HepG2 (cell line): ENCODE results near the gene TFB1M. TPM values are rescaled to one million over a fixed set of nuclear protein-coding genes. Genes with fewer than 3 reads are reported as not detected.

Experiments
- ARID5B ChIP-seq: IDR thresholded peaks from 2 replicates; pipeline ENCODE4 v1.4.0; 2020; ENCODE audit warnings: mild to moderate bottlenecking, missing genetic modification reagents
- CREB1 ChIP-seq, 2 experiments: fragments of 450-650 bp in 1 of 2; IDR thresholded peaks; 2 replicates each; pipeline ENCODE4 v1.6.1; 2016 to 2017; ENCODE audit warnings: control low read depth in 1 of 2, mild to moderate bottlenecking in 1 of 2, missing compliant biosample characterization in 1 of 2, missing genetic modification characterization in 1 of 2
- HOXA5 ChIP-seq: sonication (generic); formaldehyde crosslinking; IDR thresholded peaks from 2 replicates; pipeline ENCODE4 v1.4.0; 2020; ENCODE audit warnings: missing genetic modification reagents
- JUN ChIP-seq: sonication (generic); formaldehyde crosslinking; IDR thresholded peaks from 2 replicates; pipeline ENCODE4 v1.4.0; 2020; ENCODE audit warnings: mild to moderate bottlenecking, missing genetic modification reagents
- MTF2 ChIP-seq: sonication (generic); formaldehyde crosslinking; IDR thresholded peaks from 2 replicates; pipeline ENCODE4 v1.5.0; 2020; ENCODE audit warnings: missing genetic modification reagents, borderline replicate concordance
- PRDM10 ChIP-seq: sonication (generic); formaldehyde crosslinking; IDR thresholded peaks from 2 replicates; pipeline ENCODE4 v1.4.0; 2020; ENCODE audit warnings: low read depth, missing genetic modification reagents
- SATB2 ChIP-seq: sonication (generic); formaldehyde crosslinking; IDR thresholded peaks from 2 replicates; pipeline ENCODE4 v1.5.0; 2020; ENCODE audit warnings: missing genetic modification reagents
- ZBTB21 ChIP-seq: sonication (generic); formaldehyde crosslinking; IDR thresholded peaks from 2 replicates; pipeline ENCODE4 v1.4.0; 2020; ENCODE audit warnings: missing genetic modification reagents
- ZNF205 ChIP-seq: IDR thresholded peaks from 2 replicates; pipeline ENCODE4 v1.6.1; 2018; ENCODE audit warnings: missing biosample characterization, missing genetic modification reagents
- ZNF354B ChIP-seq: sonication (generic); formaldehyde crosslinking; IDR thresholded peaks from 2 replicates; pipeline ENCODE4 v1.8.0; 2022; ENCODE audit warnings: mild to moderate bottlenecking, missing genetic modification reagents
- ZNF569 ChIP-seq: sonication (generic); formaldehyde crosslinking; IDR thresholded peaks from 2 replicates; pipeline ENCODE4 v1.5.0; 2020; ENCODE audit warnings: mild to moderate bottlenecking, missing genetic modification reagents, moderate library complexity, borderline replicate concordance
- ZNF619 ChIP-seq: sonication (generic); formaldehyde crosslinking; IDR thresholded peaks from 2 replicates; pipeline ENCODE4 v1.4.0; 2020; ENCODE audit warnings: mild to moderate bottlenecking, missing genetic modification reagents
- ZZZ3 ChIP-seq: sonication (generic); formaldehyde crosslinking; IDR thresholded peaks from 2 replicates; pipeline ENCODE4 v1.4.0; 2020; ENCODE audit warnings: missing genetic modification reagents, mild to moderate bottlenecking, borderline replicate concordance
- polyA plus RNA-seq, 8 experiments: library from polyadenylated mRNA; depleted of rRNA in 3 of 8; stranded (reverse) in 7 of 8; unstranded in 1 of 8; fragments of >200 nt; fragmentation: Illumina TruSeq in 4 of 8; extraction: Trizol in 4 of 8; gene quantifications; 2 replicates each; pipeline versions ENCODE4 v1.2.1 to v1.2.3, GENCODE V29; 2011 to 2016; ENCODE audit warnings: low read depth in 4 of 8, missing spikeins in 1 of 8, mixed read lengths in 1 of 8; ENCODE audit not compliant: insufficient read depth in 1 of 8
- total RNA-seq, 5 experiments: library from RNA; depleted of rRNA; stranded (reverse); fragments of >200 nt; fragmentation: Illumina TruSeq; extraction: Trizol; gene quantifications; 2 replicates each; pipeline ENCODE4 v1.2.3, GENCODE V29; 2016; ENCODE audit warnings: low read depth in 1 of 5
- TF ChIP-seq, protein P1 (sequence below): sonication (generic); formaldehyde crosslinking; IDR thresholded peaks from 2 replicates; pipeline ENCODE4 v1.4.0; 2020; ENCODE audit warnings: missing genetic modification reagents, mild to moderate bottlenecking, borderline replicate concordance
- TF ChIP-seq, protein P2 (sequence below): sonication (generic); formaldehyde crosslinking; IDR thresholded peaks from 2 replicates; pipeline ENCODE4 v1.4.0; 2020; ENCODE audit warnings: missing genetic modification reagents

Gene TFB1M
- total and polyA plus RNA-seq, 2 of the 13 experiments (the other 11 are each of a cell fraction or from before 2014, with no cell fraction given) = 91.4 to 122 TPM

DNA sequence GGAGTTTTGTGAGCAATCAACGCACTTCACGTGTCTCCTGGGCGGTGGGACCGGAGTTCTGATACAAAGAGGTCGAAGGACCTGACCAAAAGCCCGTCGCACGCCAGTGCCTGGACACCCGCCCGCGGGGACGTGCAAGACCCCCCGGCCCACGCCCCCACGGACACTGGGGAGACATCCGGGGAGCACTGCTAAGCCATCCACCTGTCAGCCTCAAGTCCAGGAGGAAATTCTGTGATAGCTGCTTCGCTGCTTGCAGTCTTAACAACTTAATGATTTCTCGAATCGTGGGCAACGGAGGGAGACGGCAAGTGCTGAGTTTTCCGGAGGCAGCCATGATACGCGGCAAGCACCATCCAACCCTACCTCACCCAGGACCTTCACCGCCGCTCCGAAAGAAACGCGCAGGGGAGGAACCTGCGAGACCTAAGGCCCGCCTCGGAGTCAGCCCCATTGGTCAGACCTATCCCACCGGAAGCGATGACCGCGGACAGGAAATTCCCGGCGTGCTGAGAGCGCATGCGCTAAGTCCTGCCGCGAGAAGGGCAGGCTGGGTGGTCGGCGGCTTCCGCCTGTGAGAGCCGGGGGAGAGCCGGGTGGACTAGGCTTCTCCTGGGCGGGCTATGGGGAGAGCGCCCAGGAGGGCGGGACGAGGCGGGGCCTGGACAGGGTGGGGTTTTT lies at the start of gene TFB1M (continued):
- TF ChIP-seq SATB2 (CRISPR knock-in tag) (peak; percentile 57; the same call in 1 of the 2 replicates), MTF2 (CRISPR knock-in tag) (no peak), JUN (CRISPR knock-in tag) (no peak; the same call in none of the 2 replicates), ZNF354B (CRISPR knock-in tag) (no peak), CREB1 (IDR thresholded peaks at IDR 0.05) (peak; percentile 75), CREB1 (CRISPR knock-in tag; IDR thresholded peaks at IDR 0.05) (peak; percentile 75), ZBTB21 (CRISPR knock-in tag) (no peak), ZNF205 (CRISPR knock-in tag) (0 out of 2 replicates have a peak, but pooled peaks have one; percentile 7), HOXA5 (CRISPR knock-in tag) (peak; percentile 53; the same call in 1 of the 2 replicates), PRDM10 (peak; percentile 74; the same call in 1 of the 2 replicates), ZNF569 (CRISPR knock-in tag) (no peak), ZZZ3 (CRISPR knock-in tag) (peak; percentile 65; the same call in 1 of the 2 replicates), ARID5B (no peak), ZNF619 (CRISPR knock-in tag) (peak; percentile 24; the same call in 1 of the 2 replicates)
- TF ChIP-seq, protein P1, sequence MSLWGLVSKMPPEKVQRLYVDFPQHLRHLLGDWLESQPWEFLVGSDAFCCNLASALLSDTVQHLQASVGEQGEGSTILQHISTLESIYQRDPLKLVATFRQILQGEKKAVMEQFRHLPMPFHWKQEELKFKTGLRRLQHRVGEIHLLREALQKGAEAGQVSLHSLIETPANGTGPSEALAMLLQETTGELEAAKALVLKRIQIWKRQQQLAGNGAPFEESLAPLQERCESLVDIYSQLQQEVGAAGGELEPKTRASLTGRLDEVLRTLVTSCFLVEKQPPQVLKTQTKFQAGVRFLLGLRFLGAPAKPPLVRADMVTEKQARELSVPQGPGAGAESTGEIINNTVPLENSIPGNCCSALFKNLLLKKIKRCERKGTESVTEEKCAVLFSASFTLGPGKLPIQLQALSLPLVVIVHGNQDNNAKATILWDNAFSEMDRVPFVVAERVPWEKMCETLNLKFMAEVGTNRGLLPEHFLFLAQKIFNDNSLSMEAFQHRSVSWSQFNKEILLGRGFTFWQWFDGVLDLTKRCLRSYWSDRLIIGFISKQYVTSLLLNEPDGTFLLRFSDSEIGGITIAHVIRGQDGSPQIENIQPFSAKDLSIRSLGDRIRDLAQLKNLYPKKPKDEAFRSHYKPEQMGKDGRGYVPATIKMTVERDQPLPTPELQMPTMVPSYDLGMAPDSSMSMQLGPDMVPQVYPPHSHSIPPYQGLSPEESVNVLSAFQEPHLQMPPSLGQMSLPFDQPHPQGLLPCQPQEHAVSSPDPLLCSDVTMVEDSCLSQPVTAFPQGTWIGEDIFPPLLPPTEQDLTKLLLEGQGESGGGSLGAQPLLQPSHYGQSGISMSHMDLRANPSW (CRISPR knock-in tag) = no peak
- TF ChIP-seq, protein P2, sequence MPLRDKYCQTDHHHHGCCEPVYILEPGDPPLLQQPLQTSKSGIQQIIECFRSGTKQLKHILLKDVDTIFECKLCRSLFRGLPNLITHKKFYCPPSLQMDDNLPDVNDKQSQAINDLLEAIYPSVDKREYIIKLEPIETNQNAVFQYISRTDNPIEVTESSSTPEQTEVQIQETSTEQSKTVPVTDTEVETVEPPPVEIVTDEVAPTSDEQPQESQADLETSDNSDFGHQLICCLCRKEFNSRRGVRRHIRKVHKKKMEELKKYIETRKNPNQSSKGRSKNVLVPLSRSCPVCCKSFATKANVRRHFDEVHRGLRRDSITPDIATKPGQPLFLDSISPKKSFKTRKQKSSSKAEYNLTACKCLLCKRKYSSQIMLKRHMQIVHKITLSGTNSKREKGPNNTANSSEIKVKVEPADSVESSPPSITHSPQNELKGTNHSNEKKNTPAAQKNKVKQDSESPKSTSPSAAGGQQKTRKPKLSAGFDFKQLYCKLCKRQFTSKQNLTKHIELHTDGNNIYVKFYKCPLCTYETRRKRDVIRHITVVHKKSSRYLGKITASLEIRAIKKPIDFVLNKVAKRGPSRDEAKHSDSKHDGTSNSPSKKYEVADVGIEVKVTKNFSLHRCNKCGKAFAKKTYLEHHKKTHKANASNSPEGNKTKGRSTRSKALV (CRISPR knock-in tag) = no peak; the same call in 1 of the 2 replicates
